Embryonic facial prominence (tissue), 1 donor: Measurements from ENCODE around the gene CPA1.

Source experiments
- DNase-seq: peaks from one replicate; pipeline ENCODE4 v3.0.0-alpha.2; 2016; ENCODE audit errors: extremely low spot score

CPA1 gene

DNA sequence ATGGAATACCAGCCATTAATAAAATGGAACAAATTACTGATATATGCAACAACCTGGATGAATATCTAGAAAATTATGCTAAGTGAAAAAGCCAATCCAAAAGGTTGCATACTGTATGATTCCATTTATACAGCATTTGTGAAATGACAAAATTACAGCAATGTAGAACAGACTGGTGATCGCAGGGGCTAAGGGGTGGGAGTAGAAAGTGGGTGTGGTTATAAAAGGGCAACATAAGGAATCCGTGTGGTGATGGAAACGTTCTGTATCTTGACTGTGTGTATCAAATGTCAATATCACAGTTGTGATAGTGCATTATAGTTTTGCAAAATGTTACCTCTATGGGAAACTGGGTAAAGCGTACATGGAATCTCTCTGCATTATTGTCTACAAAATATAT is 45.5 kb downstream of the CPA1 start:
- DNase-seq = no peak

DNA sequence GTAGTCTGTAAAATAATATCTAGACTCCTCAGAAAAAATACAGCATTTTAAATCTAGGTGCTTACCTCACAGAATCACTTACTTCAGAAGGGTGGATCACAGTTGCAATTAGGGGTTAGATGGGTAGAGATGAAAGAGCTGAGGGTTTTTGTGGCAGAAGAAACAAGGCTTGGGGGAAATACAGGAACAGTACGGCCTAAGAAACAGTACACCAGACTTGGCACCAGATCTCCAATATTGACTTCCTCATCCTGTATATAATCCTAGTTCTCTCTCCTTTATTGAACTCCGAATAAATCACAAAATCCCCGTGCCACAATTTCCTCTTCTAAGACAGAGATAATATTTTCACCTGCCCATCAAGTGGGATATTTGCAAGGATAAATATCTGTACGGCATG is 46.3 kb downstream of the CPA1 start:
- DNase-seq = no peak

DNA sequence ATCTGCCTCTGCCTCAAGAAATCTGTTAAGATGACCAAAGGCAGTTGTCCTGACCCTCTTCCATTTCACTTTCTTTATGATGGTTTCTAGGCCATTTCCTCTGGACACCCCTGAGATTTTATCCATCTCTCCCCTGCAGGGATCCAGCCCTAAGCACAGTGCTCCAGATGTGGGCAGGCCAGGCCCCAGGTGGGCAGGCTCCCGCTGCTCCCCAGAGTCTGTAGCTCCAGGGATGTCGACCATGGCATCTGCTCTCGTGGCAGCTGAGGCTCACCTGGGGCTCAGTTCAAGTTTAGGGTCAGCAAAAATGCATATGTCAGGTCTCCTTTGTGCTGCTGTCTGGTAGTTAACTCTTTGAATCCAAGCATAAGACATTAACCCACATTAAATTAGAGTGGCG is 48.7 kb downstream of the CPA1 start:
- DNase-seq = no peak

DNA sequence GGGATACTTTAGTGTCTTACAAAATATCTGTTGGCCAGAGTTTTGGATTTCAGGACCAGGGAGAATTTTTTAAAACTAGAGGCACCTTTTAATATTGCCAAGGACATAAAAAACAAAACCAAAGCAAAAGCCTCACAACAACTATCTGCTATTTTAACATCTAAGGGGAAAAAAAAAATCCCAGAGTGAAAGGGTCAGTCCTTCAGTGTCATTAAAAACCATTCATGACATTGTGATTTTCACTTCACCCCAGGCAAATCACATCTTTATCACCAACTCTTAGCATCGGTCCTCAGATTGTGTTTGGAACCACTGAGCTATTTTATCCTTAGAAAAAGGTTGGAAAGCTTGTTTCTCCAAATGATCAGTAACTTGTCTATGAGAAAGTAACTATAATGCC is 49.8 kb downstream of the CPA1 start:
- no peak for DNase-seq

DNA sequence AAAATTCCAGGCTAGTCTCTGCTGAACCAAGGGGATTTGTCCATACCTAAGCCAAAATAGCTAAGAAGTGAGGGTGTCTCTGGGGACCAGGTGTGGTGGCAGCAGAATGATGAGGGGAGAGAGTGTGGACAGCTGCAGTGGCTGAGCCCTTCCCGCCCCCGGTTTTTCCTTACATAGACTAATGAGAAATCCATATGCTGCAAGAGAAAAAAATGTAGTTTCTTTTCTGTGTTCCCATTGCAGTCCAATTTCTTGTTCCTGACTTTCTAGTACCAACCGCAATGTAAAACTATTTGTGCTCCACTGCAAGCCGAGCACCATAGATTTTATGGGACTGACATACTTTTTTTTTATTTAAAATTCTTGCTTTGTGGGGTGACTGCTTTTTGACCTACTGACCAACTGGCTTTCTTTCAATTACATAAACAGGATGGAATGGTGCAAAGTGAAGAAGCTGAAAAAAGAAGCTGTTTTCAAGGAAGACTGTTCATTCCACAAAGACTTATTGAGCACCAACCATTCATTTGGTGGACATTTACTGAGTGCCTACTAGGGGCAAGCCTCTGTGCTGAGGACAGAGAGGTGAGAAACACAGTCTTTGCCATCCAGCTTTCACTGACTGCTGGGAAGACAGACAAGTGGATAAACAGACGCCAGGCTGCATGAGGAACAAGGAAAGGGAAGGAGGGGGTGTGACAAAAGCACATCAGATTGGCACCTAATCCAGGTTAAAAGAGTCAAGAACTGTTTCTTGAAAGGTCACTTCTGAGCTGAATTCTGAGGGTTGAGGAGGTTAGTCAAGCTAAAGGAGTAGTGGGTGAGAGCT is 50.8 kb downstream of the CPA1 start:
- DNase-seq = peak; percentile 68

DNA sequence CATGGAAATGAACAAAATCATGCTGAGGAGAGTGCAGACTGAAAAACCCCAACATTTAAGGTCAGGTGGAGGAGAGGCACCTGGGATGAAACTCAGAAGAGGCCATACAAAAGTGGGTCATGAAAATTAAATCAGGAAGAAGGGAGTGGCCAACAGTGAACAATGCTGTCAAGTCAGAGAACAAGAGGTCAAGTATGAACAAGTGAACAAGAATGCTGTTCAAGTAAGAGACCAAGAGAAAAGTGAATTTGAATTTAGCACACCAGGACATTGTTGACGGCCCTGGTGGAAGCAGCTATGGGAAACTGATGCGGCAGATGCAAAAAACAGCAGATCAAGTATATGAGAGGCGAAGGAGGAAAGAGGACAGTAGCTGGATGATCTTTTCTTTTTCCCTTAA is 52.6 kb downstream of the CPA1 start:
- no peak for DNase-seq

DNA sequence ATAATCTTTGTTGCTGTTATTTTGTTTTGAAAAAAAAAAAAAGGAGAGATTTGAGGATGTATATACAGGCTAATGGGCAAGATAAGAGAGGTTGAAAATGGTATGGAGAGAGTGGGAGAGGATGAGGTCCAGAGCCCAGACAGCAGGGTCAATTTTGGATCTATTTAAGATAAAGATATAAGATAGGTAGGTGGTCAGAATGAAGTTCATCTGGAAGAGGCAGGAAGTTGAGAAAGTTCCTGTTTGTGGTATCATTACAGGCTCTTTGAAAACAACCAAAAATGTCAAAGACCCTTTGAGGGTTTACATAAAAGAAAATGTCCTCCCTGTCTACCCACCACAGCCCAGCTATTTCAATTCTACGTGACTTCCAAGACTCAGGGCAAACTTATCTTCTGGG is 53.0 kb downstream of the CPA1 start:
- no peak for DNase-seq

DNA sequence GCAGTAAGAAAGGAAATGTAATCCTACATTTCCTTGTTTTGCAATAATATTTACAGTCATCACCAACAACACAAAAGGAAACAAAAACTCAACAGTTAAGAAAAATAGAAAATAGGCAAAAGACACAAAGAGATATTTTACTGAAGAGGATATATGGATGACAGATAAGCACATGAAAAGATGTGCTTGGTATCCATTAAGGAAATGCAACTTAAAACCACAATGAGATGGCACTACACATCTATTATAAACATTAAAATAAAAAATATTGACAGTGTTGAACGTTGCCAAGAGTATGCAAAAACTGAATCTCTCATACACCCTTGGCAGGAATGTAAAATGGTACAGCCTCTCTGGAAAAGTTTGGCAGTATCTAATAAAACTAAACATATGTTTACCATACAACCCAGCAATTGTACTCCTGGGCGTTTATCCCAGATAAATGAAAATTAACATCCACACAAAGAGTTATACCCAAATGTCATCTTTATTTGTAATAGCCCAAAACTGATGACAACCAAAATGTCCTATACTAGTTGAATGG is 55.1 kb downstream of the CPA1 start:
- no peak for DNase-seq

DNA sequence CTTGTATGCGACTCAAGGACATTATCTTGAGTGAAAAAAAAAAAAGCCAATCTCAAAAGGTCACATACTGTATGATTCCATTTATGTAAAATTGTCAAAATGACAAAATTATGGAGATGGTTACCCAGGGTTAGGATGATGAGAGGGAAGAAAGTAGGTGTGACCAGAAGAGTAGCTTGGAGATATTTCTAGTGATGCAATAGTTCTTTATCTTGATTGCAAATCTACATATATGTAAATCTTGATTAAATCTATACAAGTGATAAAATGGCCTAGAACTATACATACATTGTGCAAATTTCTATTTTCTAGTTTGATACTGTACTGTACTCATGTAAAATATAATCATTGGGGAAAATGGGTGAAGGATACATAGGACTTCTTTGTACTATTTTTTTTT is 56.0 kb downstream of the CPA1 start:
- no peak for DNase-seq
